Femur (tissue), 1 donor: ENCODE results near the gene MRPL20.
A peak's percentile ranks its signal among the peaks of the same experiment; 100 is the strongest.
"Not testable (repeated sequence)": the region's sequence is repeated elsewhere in the genome, so short reads cannot be mapped to it uniquely, and the experiment has no call there.

Source experiments
- DNase-seq: peaks from one replicate; pipeline ENCODE4 v3.0.0-alpha.2; 2017

Gene MRPL20

GRCh38 chr1:1380860-1381259, 26.2 kb downstream of the MRPL20 start:
- DNase-seq, result no peak

- DNase-seq, result no peak
These were observed 29.4 kb downstream of the MRPL20 start for GRCh38 chr1:1377540-1378205.

DNA sequence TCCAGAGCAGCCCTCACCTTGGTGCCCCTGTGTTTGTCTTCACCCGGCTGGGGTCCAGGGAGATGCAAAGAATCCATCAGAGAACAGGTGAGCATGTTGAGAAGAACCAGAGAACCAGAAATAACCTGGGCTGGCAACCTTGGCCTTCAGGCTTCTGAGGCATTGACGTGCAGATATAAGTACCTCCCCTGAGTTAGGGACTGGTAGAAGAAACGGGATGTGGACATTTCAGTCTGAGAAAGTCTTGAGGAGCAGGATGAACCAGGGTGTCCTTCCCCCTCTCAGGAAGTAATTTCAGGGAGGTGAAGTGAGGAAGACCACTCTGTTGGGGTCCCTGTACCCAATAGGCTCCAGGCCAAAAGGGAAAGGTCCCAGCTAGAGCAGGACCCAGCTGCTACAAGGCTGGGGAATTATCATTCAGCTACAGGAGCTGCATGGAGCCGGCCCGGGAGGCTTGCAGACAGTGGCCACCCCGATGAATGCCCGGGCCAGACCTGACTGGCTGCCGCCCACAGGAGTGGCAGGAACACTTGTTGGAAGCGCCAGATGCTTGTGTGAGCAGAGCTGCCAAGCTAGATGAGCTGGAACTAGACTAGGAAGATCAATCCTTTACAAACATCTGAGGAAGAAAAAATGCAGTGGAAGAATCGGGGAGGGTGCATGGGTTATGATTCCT, 30.4 kb downstream of the MRPL20 start:
- no peak for DNase-seq

DNA sequence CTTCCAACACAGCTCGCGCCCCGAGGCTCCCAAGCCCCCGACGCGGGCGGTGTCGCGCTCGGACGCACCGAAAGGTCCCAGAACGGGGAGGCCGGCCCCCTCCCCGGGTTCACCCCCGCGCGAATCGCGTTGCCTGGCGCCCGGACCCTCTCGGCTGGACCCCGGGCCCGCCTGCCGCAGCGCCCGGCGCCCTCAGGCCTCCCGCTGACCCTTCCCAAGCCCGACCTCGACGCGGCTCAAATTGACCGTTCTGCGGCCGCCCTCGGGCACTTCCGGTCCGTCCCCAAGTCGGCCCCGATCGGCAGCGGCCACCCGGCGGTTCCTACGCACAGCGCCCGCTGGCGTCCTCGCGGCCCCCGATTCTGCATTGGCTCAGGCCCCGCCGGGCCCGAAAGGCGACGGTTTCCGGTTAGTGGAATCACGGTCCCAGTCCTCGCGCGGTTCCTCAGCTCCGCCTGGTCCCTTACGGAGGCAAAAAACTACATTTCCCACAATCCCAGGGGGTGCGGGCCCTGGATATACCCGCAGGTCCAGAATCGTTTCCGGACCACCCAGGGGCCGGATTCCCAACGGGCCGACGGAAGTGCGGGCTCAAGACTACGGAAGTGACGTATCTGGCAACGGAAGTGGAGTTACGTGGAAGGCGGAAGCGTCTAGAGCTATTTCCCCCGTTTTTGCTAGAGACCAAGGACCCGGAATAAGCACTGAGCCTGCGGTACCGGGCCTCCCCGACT, 32.0 kb downstream of the MRPL20 start, which contains the start of gene AURKAIP1:
Gene AURKAIP1, minus strand, starts transcription at position 279 of the 734 bp plus-strand sequence. CDS start 451 bp downstream, outside the sequence.
- peak; percentile 99 for DNase-seq

GRCh38 chr1:1374589-1374928, 32.5 kb downstream of the MRPL20 start:
- DNase-seq, result peak; percentile 52

GRCh38 chr1:1373815-1374588, 33.1 kb downstream of the MRPL20 start:
- DNase-seq, result no peak

DNA sequence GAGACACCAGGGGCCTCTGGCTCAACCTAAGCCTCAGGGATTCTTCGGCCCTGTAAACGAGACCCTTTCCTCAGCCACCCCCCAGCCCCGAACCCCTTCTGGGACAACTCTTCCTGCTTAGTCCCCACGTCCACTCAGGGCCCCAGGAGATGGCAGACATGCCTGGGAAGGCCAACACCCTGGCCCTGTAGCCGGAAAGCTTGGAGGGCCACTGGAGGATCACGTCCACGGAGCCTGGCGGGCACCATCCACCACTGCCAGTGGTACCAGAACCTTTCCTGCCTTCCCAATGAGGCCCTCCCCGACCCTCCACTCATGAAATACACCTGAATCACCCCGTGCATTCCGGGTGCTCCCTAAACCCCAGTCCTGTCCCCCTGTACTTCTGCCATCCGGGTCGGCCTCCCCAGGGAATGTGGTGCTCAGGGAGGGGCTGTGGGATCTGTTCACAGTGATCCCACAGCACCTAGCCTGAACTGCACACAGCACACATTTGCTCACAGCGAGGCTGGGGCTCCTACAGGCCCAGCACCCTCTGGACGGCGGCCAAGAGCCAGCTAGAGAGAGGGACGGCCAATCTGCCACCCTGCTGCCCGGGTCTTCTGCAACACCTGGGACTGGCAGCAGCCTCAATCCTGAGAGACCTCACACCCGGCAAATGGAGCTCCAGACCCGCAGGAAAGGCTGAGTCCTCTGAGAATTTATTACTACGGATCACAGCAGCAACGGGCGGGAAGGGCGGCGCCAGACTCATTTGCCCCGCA, 33.9 kb downstream of the MRPL20 start:
- no peak for DNase-seq

DNA sequence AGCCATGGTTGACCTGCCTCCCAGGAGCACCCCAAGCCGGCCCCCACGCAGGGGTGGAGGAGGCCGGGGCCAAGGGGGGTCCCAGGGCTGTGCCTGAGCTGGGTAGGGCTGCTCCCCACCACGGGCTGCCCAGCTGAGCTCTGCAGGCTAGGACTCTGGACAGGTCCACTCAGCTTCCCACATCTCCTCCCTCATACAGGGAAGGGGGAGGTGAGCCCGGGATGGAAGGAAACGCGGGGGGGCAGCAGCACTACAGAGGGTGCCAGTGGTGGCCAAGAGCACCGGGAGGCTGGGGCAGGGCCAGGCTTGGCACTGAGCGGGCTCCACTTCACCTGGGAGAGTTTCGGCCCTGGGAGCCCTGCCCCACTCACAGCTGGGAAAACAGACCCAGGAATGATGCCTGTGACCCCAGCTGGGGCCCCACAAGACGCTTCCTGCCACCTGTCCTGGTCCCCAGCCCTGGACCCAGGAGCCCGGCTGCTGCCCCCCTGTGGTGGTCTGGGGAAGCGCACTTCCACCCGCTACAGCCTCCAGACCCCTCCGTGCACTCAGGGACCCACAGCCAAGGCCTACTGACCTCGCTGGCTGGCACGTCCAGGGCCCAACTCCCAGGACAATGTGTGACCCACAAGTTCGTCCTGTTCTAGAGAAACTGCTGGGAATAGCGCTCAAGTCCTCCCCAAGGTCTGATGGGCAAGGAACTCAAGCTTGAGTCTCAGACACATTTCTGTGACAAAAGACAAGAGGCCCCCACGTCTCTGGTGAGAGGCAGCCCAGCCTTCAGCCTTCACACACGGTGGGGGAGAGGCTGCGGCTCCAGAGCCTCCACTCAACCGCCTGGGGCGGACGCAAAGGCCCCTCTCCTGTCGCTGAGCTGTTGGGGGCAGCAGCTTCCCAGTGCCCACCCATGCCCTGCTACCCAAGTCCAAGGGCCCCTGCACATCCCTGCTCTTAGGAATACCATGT, 35.1 kb downstream of the MRPL20 start:
- DNase-seq, result peak; percentile 82

DNA sequence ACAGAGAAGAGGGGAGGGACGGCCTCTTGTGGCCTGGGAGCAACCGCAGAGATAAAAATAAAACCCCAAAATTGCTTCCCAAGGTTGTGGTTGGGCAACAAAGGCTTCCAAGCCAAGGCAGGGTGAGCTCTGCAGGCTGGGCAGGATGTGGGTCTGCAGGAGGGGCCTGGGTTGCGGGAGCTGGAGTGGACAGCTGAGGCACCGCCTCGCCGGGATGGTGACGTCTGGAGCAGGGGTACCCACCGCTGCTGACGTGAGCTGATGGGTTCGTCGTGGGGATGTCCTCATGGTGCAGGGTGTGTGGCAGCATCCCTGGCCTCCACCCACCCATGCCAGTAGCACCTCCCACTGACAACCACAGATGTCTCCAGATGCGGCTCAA, 35.7 kb downstream of the MRPL20 start:
- peak; percentile 78 for DNase-seq

DNA sequence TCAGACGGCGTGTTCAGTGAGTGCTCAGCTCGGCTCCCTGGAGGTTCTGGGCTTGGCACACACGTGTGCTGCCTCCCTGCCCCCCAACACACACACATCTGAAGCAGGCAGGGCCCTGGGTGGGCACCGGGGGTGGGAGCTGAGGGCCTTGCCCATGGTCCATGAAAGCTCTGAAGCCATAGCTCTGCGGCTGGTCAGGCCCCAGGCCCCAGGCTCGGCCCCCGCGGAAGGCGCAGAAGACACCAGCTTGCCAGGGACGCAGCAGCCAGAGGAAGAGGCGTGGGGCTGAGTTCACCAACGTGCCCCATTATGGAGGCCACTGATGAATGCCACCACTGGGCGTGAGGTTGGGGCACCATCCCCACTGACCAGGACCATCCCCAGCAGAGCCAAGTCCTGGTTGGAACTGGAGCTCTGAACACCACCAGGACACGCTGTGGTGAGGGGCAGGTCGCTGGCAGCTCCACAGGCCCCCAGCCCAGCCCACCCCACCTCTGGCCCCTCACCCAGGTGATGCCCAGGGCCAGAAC, 36.3 kb downstream of the MRPL20 start:
- peak; percentile 41 for DNase-seq

DNA sequence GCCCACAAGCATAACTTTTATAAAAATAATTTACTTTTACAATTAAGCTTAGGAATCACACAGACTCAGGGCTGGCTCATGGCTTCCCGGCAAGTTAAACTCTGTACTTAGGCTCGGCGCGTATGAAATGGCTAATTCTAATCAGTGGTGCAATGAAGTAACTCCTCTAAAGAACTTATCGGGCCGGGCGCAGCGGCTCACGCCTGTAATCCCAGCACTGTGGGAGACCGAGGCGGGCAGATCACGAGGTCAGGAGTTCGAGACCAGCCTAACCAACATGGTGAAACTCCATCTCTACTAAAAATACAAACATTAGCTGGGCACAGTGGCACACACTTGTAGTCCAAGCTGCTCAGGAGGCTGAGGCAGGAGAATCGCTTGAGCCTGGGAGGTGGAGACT, 37.0 kb downstream of the MRPL20 start:
- DNase-seq, result not testable (repeated sequence)

- no peak for DNase-seq
These were observed 39.8 kb downstream of the MRPL20 start for GRCh38 chr1:1367315-1367714.

DNA sequence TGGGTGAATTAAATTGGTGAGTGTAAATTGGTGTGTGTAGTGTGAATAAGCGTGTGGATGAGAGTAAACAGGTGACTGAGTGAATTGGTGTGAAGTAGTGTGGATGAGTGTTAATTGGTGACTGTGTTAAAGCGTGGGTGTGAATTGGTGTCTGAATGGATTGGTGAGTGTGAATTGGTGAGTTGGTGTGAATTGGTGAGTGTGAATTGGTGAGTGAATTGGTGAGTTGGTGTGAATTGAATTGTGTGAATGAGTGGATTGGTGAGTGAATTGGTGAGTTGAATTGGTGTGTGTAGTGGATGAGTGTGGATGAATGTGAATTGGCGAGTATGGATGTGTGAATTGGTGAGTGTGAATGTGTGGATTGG, 40.4 kb downstream of the MRPL20 start:
- DNase-seq, result no peak

DNA sequence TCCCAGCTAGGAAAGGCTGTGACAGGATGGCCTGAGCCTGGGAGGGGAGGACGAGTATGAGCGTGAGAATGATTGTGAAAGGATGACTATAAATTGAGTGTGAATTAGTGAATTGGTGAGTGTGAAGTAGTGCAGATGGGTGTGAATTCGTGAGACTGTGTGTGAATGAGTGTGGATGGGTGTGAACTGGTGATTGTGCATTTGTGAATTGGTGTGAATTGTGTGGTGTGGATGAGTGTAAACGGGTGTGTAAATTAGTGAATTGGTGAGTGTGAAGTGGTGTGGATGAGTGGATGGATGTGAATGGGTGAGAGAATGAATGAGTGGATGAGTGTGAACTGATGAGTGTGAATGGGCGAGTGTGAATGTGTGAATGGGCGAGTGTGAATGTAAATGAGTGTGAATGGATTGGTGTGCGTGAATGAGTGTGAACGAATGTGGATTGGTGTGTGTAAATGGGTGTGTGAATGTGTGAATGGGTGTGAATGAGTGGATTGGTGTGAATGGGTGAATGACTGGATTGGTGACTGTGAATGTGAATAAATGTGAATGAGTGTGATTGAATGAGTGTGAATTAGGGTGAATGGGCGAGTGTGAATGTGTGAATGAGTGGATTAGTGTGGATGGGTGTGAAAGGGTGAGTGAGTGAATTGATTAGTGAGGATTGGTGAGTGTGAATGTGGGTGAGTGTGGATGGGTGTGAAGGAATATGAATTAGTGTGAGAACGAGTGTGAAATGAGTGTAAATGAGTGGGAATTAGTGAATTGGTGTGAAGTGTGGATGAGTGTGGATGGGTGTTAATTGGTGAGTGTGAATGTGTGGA, 41.0 kb downstream of the MRPL20 start:
- no peak for DNase-seq

DNA sequence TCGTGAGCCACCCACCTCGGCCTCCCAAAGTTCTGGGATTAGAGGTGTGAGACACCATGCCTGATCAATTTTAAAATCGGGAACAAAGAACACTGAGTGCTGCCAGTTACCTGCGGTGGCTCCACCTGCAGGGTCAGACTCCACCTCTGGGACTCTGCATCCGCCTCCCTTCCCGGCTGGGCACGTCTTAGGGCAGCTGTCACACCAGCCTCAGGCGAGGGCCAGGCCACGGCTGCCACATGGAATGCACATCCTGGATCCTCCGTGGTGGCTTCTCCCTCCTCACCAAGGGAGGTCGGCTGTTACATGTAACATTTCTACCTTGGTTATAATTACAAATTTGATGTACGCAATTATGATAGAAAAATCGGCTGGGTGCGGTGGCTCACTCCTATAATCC, 42.8 kb downstream of the MRPL20 start:
- no peak for DNase-seq

DNA sequence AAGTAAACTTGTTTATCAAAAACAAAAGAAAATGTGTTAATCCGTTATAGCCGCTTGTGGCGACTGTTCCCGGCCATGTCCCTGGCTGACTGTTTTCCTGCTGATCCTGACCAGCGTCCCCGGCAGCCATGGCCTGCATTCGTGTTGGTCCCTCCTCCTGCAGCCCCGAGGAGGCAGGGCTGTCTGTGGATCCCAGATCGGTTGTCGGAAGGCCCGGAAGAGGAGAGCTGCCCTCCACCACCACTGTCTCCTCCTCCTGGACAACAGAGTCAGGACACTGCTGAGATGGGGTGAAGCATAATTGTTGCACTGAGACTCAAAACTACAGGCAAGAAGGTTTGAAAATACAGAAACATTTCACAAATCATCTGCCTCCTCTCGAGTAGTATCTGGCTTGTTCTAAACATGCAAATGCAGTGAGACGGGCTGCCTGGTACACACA, 45.1 kb downstream of the MRPL20 start:
- peak; percentile 87 for DNase-seq

DNA sequence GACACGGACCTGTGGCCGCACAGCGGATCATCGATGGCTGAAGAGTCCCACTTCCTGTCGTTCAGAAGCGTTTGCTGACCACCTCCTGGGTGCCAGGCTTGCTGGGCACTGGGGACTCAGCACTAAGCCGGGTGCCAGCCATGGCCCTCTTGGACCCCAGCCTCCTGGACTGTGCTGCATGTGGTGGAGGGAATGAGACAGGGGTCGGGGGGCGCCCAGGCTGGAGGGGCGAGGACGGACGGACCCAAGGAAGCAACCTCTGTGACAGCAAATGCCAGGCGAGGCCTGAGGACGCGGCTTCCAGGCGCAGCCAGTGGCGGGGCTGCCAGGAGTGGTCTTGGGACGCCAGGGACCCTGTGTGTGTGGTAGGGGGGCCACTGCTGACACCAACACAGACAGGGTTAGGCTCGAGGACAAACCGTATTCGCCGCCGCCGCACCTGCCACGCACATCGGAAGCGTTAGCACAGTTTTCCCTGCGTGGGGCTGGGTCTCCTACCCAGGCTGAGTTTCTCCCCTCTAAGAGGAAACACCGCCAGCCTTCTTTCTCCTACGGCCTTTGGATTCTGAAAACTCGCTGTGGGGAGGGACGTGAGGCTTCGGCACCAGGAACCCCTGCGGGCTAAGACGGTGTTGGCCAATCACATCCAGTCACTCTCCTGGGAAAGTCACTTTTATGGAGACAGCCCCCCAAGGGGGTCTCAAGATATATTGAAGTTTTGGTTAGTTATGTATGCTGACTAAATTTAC, 45.7 kb downstream of the MRPL20 start:
- peak; percentile 34 for DNase-seq

DNA sequence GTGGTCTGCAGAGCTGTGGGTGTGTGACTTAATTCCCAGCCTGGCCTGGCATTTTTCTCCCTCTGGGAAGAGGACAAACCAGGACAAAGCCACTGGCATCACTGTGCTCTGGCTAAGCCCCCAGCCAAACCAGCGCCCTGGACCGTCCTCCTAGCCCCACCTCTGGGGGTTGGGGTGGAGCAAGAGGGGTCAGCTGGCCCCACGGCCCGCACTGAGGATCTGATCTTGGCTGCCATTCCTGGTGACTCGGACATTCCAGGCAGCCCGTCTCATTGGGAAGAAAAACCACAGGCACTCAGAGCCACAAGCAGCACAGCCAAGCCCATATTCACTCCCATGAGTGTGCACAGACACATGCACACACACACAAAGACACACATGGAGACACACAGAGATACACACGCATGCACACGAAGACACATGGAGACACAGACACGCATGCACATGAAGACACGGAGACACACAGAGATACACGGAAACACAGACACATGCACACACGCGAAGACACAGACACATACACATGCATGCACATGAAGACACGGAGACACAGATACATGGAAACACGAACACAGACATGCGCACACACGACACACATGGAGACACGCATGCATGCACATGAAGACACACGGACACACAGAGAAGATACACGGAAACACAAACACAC, 46.5 kb downstream of the MRPL20 start:
- DNase-seq, result peak; percentile 89
